NCI-H526 (cell line): ENCODE data around the gene SLC6A19.
"Not testable (repeated sequence)": the region's sequence is repeated elsewhere in the genome, so short reads cannot be mapped to it uniquely, and the experiment has no call there.

Experiments used
- DNase-seq, 2 experiments: peaks; one replicate each; lab custom pipeline; 2025; lab: John Stamatoyannopoulos, UW

SLC6A19 gene

GRCh38 chr5:1265461-1266455 lies 64.4 kb downstream of the SLC6A19 start:
- DNase-seq = no peak

- DNase-seq = no peak
Measured at GRCh38 chr5:1266791-1267190, 65.4 kb downstream of the SLC6A19 start.

GRCh38 chr5:1267464-1267863 lies 66.1 kb downstream of the SLC6A19 start:
- not testable (repeated sequence) for DNase-seq

- no peak for DNase-seq
Measured at GRCh38 chr5:1268056-1268455, 66.7 kb downstream of the SLC6A19 start.

GRCh38 chr5:1268666-1269065 lies 67.3 kb downstream of the SLC6A19 start:
- DNase-seq = no peak

- DNase-seq = no peak
Measured at GRCh38 chr5:1270426-1270825, 69.0 kb downstream of the SLC6A19 start.

GRCh38 chr5:1270933-1271914 lies 69.8 kb downstream of the SLC6A19 start:
- no peak for DNase-seq

GRCh38 chr5:1272201-1272600 lies 70.8 kb downstream of the SLC6A19 start:
- no peak for DNase-seq

- no peak for DNase-seq
Measured at GRCh38 chr5:1273745-1274144, 72.3 kb downstream of the SLC6A19 start.

- no peak for DNase-seq
Measured at GRCh38 chr5:1274471-1274870, 73.1 kb downstream of the SLC6A19 start.
